SK-N-SH treated with all-trans-retinoic acid at 6 μM for 48 hours (cell line): ENCODE data around the gene VWA5B1.

Experiments used
- ATAC-seq: fragments of 200-7000 bp; cut with Tn5 transposase; 3 replicates; pipeline ENCODE4 v1.9.1; 2020; ENCODE audit warnings: mild to moderate bottlenecking, moderate library complexity
- ARNTL ChIP-seq: fragments of 450-650 bp; formaldehyde crosslinking; IDR thresholded peaks from 2 replicates; pipeline ENCODE4 v1.5.0; 2020; ENCODE audit warnings: low read depth, mild to moderate bottlenecking, moderate library complexity, borderline replicate concordance
- BACH2 ChIP-seq: fragments of 250-450 bp; sonication (Bioruptor Pico); IDR thresholded peaks from 2 replicates; pipeline ENCODE4 v1.9.0; 2021; ENCODE audit warnings: mild to moderate bottlenecking, borderline replicate concordance
- CREB5 ChIP-seq: fragments of 250-450 bp; sonication (Bioruptor Pico); IDR thresholded peaks from 2 replicates; pipeline ENCODE4 v1.5.1; 2020; ENCODE audit warnings: low read depth, mild to moderate bottlenecking, moderate library complexity
- CSDC2 ChIP-seq: fragments of 250-450 bp; sonication (Bioruptor Pico); IDR thresholded peaks from 2 replicates; pipeline ENCODE4 v1.5.0; 2020; ENCODE audit warnings: mild to moderate bottlenecking, moderate library complexity
- CSRNP3 ChIP-seq: fragments of 250-450 bp; sonication (Bioruptor Pico); IDR thresholded peaks from 2 replicates; pipeline ENCODE4 v1.5.1; 2021; ENCODE audit warnings: mild to moderate bottlenecking, moderate library complexity
- ESRRG ChIP-seq: fragments of 250-450 bp; sonication (Bioruptor Pico); IDR thresholded peaks from 2 replicates; pipeline ENCODE4 v1.6.1; 2021; ENCODE audit warnings: mild to moderate bottlenecking
- GLIS3 ChIP-seq: fragments of 250-450 bp; sonication (Bioruptor Pico); IDR thresholded peaks from 2 replicates; pipeline ENCODE4 v1.5.0; 2020; ENCODE audit warnings: mild to moderate bottlenecking, moderate library complexity
- ISL1 ChIP-seq: fragments of 250-450 bp; sonication (Bioruptor Pico); IDR thresholded peaks from 2 replicates; pipeline ENCODE4 v2.1.2; 2022; ENCODE audit warnings: mild to moderate bottlenecking, moderate library complexity
- OSR1 ChIP-seq: fragments of 250-450 bp; sonication (Bioruptor Pico); IDR thresholded peaks from 2 replicates; pipeline ENCODE4 v1.8.0; 2022; ENCODE audit warnings: moderate library complexity, mild to moderate bottlenecking, inconsistent platforms
- PATZ1 ChIP-seq: fragments of 250-450 bp; sonication (Bioruptor Pico); IDR thresholded peaks from 2 replicates; pipeline ENCODE4 v1.8.0; 2020; ENCODE audit warnings: mild to moderate bottlenecking, moderate library complexity, borderline replicate concordance
- POU6F1 ChIP-seq: fragments of 250-450 bp; sonication (Bioruptor Pico); IDR thresholded peaks from 2 replicates; pipeline ENCODE4 v1.8.0; 2021; ENCODE audit warnings: low read depth, mild to moderate bottlenecking, moderate library complexity, borderline replicate concordance
- PPARA ChIP-seq: fragments of 250-450 bp; sonication (Bioruptor Pico); IDR thresholded peaks from 2 replicates; pipeline ENCODE4 v1.5.0; 2020; ENCODE audit warnings: mild to moderate bottlenecking, borderline replicate concordance
- RARB ChIP-seq: fragments of 250-450 bp; sonication (Bioruptor Pico); IDR thresholded peaks from 2 replicates; pipeline ENCODE4 v1.8.0; 2021; ENCODE audit warnings: mild to moderate bottlenecking, moderate library complexity
- SNAI2 ChIP-seq: fragments of 250-450 bp; sonication (Bioruptor Pico); IDR thresholded peaks from 2 replicates; pipeline ENCODE4 v1.5.0; 2020; ENCODE audit warnings: mild to moderate bottlenecking, moderate library complexity
- TCF4 ChIP-seq: fragments of 250-450 bp; sonication (Bioruptor Pico); IDR thresholded peaks from 2 replicates; pipeline ENCODE4 v1.8.0; 2021; ENCODE audit warnings: mild to moderate bottlenecking, moderate library complexity, borderline replicate concordance
- TOX ChIP-seq: fragments of 250-450 bp; sonication (Bioruptor Pico); IDR thresholded peaks from 2 replicates; pipeline ENCODE4 v1.8.0; 2021; ENCODE audit warnings: mild to moderate bottlenecking, moderate library complexity, borderline replicate concordance
- TSHZ2 ChIP-seq: fragments of 250-450 bp; sonication (Bioruptor Pico); IDR thresholded peaks from 2 replicates; pipeline ENCODE4 v1.5.0; 2020; ENCODE audit warnings: mild to moderate bottlenecking, moderate library complexity
- ZC3H10 ChIP-seq: fragments of 250-450 bp; sonication (Bioruptor Pico); IDR thresholded peaks from 2 replicates; pipeline ENCODE4 v1.5.1; 2021; ENCODE audit warnings: mild to moderate bottlenecking, moderate library complexity
- ZFP3 ChIP-seq: fragments of 250-450 bp; sonication (Bioruptor Pico); IDR thresholded peaks from 2 replicates; pipeline ENCODE4 v1.5.0; 2020; ENCODE audit warnings: mild to moderate bottlenecking, moderate library complexity
- ZFP30 ChIP-seq: fragments of 450-650 bp; formaldehyde crosslinking; IDR thresholded peaks from 2 replicates; pipeline ENCODE4 v1.5.0; 2022; ENCODE audit warnings: mild to moderate bottlenecking, moderate library complexity
- ZNF565 ChIP-seq: fragments of 450-650 bp; formaldehyde crosslinking; conservative IDR thresholded peaks from 2 replicates; pipeline ENCODE4 v1.5.0; 2020; ENCODE audit warnings: low read depth, mild to moderate bottlenecking, moderate library complexity
- ZNF70 ChIP-seq: fragments of 450-650 bp; formaldehyde crosslinking; IDR thresholded peaks from 2 replicates; pipeline ENCODE4 v1.5.0; 2020; ENCODE audit warnings: mild to moderate bottlenecking, moderate library complexity
- ZNF8 ChIP-seq: fragments of 450-650 bp; formaldehyde crosslinking; IDR thresholded peaks from 2 replicates; pipeline ENCODE4 v1.5.0; 2020; ENCODE audit warnings: mild to moderate bottlenecking, moderate library complexity

The VWA5B1 gene

GRCh38 chr1:20373764-20374163, 83.1 kb downstream of the VWA5B1 start:
- no peak for TF ChIP-seq ISL1 (CRISPR knock-in tag)
- no peak for TF ChIP-seq RARB (CRISPR knock-in tag)
- TF ChIP-seq BACH2 (CRISPR knock-in tag): no peak
- TF ChIP-seq PATZ1 (CRISPR knock-in tag): no peak
- no peak for TF ChIP-seq TSHZ2 (CRISPR knock-in tag)
- TF ChIP-seq CREB5 (CRISPR knock-in tag): no peak
- no peak for TF ChIP-seq PPARA
- no peak for TF ChIP-seq ZC3H10 (CRISPR knock-in tag)
- TF ChIP-seq, all 23 proteins: peak for 0
- no peak for ATAC-seq

- ATAC-seq: peak; percentile 33; the same call in 2 of the 3 replicates
- TF ChIP-seq RARB (CRISPR knock-in tag) (no peak), PATZ1 (CRISPR knock-in tag) (no peak), ZFP3 (CRISPR knock-in tag) (no peak), TCF4 (CRISPR knock-in tag) (no peak), CSRNP3 (CRISPR knock-in tag) (no peak), POU6F1 (no peak), ZNF70 (no peak), ZNF8 (CRISPR knock-in tag) (no peak), OSR1 (no peak), PPARA (no peak), ZNF565 (CRISPR knock-in tag) (no peak), CSDC2 (CRISPR knock-in tag) (no peak), CREB5 (CRISPR knock-in tag) (no peak), BACH2 (CRISPR knock-in tag) (no peak)
Observed at GRCh38 chr1:20375563-20375962, 84.9 kb downstream of the VWA5B1 start.

GRCh38 chr1:20376171-20376570, 85.5 kb downstream of the VWA5B1 start:
- no peak for ATAC-seq
- TF ChIP-seq TOX (CRISPR knock-in tag) (no peak), ZFP30 (CRISPR knock-in tag) (no peak), ARNTL (no peak), ZNF565 (CRISPR knock-in tag) (no peak), ZC3H10 (CRISPR knock-in tag) (no peak), POU6F1 (no peak), ESRRG (CRISPR knock-in tag) (no peak), OSR1 (no peak), CSDC2 (CRISPR knock-in tag) (no peak), ZNF70 (no peak), BACH2 (CRISPR knock-in tag) (no peak), ISL1 (CRISPR knock-in tag) (no peak), SNAI2 (CRISPR knock-in tag) (no peak), TCF4 (CRISPR knock-in tag) (no peak), ZNF8 (CRISPR knock-in tag) (no peak), GLIS3 (no peak)
